HG03558 (cell line): ENCODE data around the gene LIMS2.

Experiments
- ATAC-seq: cut with Tn5 transposase; IDR thresholded peaks from one replicate; pipeline ENCODE4 v1.9.1; 2021; ENCODE audit warnings: moderate number of reproducible peaks; ENCODE audit not compliant: unreplicated experiment; ENCODE audit errors: extremely low read depth

Gene LIMS2

DNA sequence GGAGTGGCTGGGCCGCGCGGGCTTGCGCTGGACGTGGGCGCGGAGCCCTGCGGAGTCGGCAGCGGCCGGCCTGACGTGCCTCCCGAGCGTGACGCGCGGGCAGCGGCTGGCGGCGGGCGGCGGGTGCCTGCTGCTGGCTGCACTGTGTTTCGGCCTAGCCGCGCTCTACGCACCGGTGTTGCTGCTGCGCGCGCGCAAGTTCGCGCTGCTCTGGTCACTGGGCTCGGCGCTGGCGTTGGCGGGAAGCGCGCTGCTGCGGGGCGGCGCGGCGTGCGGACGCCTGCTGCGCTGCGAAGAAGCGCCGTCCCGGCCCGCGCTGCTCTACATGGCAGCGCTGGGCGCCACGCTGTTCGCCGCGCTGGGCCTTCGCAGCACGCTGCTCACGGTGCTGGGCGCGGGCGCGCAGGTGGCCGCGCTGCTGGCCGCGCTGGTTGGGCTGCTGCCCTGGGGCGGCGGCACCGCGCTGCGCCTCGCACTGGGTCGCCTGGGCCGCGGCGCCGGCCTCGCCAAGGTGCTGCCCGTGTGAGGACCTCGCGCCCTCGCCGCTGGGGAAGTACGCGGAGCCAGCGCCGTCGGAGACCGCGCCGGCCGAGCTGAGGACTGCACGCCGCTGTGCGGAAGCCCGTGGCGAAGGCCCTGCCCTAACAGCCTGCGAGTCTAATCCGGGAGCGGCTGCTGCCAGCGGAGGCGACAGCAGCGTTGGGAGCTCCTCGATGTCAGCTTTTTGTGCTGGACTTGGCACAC is 26.5 kb upstream of the LIMS2 start:
- peak; percentile 31 for ATAC-seq

DNA sequence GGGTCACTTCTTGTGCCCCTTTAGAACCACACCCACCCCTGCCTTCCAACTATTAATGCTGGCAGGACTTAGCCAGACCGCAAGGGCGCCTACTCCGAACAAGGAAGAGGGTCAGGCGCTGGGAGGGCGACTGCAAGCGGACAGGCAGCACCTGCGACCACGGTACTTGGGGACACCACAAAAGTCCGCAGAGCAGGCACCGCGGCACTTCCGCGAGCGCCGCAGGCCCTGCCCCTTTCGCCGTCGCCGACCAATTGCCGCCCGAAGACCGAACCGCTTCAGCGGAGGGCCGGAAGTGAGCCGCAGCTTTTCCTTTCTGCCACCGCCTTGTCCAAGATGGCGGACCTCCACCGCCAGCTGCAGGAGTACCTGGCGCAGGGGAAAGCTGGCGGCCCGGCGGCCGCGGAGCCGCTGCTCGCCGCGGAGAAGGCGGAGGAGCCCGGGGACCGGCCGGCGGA is 25.9 kb upstream of the LIMS2 start, which contains the start of gene SFT2D3:
Gene SFT2D3 (plus strand): TSS at position 305 of the 458 bp plus-strand sequence. CDS start 32 bp downstream, at position 337.
- ATAC-seq, result peak; percentile 34

- peak; percentile 40 for ATAC-seq
Measured at GRCh38 chr2:127700527-127701192, 25.3 kb upstream of the LIMS2 start.

DNA sequence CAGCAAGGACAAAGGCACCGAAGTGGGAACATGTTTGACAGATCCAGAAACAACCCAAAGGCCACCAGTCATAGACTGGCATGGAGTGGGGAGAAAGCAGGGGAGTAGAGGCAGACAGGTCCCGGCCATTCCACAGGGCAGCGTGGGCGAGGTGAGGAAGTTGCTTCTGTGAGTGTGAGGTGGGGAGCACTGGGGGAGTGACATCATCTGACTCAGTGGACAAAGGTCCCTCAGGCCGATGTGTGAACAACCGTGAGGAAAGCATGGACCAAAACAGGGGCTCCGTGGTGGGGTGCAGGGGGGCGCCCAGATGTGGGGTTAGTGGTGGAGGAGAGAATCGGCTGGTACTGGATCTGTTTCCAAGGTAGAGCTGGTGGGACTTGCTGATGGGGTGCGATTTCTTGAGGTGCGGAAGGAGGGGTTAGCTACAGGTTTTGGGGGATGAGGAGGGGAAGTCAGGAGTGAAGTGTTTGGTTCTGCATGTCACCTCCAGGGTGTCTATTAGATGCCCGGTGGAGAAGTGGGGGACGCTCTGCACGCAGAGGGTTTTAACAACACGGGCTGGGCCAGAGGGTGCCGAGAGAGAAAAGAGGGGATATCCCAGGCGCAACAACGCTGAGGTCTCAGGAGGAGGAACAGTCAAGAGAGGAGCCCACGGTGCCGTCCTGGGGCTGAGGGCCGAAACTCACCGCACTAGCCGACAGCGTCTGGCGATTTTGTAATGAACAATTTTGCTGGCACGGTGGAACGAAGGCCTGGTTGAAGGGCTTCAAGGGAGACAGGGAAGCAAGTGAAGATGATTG is 23.4 kb upstream of the LIMS2 start:
- ATAC-seq, result no peak

DNA sequence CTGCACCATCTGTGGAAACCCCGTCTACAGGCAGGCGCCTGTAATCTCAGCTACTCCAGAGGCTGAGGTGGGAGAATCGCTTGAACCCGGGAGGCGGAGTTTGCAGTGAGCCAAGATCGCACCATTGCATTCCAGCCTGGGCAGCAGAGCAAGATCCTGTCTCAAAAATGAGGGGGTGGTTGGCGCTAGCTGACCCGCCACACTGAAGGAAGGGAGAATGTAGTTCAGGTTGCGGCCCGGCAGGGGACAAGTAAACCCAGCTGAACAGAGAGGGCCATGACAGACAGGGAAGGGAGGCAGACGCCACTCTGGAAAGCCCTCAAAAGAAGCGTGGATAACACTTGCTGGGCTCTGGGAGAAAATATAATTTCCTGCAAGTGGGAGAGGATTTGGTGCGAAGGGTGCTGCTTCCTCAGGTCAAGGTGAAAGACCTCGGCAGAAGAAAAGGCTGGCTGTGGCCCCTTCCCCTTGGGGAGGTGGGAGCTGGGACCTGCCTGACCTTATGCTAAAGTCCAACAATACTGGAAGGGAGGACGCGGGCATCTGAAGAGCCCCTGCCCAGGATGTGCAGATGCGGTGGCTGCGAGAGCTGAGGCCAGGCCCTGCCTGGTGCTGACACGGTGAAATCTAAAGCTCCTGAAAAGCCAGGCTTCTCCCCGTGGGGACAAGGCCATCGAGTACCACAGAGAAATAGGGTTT is 22.3 kb upstream of the LIMS2 start:
- no peak for ATAC-seq

DNA sequence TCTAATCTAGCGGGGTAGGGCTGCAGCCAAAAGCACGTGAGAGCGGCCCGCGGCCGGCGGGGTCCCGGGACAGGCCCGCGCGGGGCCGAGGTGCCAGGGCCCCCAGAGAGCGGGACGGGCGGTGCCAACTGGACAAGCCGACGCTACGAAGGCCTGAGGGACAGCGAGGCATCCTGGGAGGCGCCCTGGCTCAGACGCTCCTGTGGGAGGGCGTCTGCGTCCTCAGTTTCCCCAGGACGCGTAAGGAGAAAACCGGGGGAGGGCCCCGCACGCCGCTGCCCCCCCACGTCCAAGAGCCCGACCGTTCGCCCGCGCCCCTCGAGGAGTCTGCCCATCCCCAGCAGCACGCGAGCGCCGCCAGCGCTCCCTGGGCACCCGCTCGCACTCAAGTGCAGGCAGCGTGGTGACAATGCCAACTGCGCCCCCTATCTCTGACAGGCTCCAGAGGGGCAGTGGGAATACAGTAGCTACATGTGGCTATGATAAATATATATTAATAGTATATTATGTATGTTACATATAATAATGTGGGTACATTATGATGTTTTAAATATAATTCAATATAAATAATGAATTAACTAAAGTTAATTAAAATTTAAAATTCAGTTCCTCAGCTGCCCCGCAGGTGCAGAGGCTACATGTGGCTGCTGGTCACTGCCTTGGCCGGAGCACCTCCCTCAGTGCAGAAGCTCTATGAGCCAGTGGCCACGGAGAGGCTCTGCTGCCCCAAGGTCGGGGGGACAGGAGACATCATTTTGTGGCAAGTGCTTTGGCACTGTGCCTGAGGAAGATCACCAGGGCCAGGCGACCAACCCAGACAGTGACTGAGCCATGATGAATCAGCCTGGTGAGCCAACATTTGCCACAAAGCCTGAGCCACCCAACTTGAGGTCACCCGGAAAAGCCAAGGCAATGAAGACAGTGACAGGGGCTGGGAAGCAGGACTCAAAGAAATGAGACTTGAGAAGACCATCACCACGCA is 20.5 kb upstream of the LIMS2 start:
- no peak for ATAC-seq

GRCh38 chr2:127694986-127695385 is 19.7 kb upstream of the LIMS2 start:
- no peak for ATAC-seq

- no peak for ATAC-seq
Measured at GRCh38 chr2:127690696-127691095, 15.4 kb upstream of the LIMS2 start.

DNA sequence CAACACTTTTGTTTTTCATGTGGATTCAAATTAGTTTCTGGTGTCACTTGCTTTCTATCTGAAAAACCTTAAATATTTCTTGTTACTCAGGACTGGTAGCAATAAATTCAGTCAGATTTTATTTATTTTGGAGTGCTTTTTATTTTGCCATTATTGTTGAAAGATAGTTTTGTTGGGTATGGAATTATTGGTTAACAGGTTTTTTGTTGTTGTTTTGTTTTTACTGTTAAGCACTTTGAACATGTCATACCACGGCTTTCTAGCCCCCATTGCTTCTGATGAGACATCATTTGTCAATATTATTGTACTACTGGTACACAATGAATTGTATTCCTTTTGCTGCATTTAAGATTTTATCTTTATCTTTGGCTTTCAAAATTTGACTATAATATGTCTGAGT is 13.1 kb upstream of the LIMS2 start:
- no peak for ATAC-seq

- ATAC-seq, result no peak
Measured at GRCh38 chr2:127685410-127686080, 10.2 kb upstream of the LIMS2 start.

DNA sequence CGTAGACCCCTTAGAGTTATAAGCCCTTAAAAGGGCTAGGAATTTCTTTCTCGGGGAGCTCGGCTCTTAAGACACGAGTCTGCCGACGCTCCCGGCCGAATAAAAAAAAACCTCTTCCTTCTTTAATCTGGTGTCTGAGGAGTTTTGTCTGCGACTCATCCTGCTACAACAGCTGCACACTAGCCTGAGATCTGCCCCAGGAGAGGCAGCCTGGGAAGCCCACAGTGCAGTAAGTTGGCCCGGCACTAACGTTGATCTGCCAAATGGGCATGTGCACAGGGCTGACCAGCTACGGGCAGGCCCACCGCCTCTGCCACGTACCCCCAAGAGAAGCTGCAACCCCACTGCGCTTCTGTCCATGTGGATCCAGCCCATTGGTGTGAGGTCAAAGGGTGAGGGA is 8.4 kb upstream of the LIMS2 start:
- ATAC-seq, result no peak

GRCh38 chr2:127683056-127683455 is 7.7 kb upstream of the LIMS2 start:
- no peak for ATAC-seq

DNA sequence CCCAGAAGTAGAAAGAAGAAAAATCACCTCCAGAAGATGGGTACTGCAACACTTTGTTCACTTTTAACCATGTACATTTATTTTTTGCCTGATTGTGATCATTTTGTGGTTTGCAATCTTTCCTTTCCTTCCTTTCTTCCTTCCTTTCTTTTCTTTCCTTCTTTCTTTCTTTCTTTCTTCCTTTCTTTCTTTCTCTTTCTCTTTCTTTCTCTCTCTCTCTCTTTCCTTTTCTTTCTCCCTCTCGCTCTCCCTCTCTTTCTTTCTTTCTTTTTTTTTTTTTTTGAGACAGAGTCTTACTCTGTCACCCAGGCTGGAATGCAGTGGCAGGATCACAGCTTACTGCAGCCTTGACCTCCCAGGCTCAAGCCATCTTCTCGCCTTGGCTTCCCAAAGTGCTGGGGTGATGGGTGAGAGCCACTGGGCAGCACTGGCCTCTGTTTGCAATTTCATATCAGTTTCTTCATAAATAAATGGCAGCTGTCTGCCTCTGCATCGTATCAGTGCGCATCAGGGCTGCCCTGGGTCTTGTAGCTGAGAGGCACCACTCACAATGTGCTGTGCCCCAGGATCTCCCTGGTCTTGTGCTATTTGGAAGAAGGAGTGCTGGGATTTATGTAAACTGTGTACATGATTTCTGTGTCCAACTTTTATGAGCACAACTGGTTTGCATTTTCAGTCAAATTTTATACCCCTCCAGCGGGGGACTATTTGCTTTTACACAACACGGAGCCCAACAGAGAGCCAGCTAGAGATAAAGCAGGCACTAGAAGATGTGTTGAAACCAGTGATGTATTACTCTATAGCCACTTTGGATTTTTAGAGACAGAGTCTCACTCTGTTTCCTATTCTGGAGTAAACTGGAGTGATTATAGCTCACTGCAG is 6.9 kb upstream of the LIMS2 start:
- ATAC-seq, result no peak

GRCh38 chr2:127681288-127681804 is 6.0 kb upstream of the LIMS2 start:
- ATAC-seq, result no peak

GRCh38 chr2:127680706-127681287 is 5.5 kb upstream of the LIMS2 start:
- ATAC-seq, result no peak

DNA sequence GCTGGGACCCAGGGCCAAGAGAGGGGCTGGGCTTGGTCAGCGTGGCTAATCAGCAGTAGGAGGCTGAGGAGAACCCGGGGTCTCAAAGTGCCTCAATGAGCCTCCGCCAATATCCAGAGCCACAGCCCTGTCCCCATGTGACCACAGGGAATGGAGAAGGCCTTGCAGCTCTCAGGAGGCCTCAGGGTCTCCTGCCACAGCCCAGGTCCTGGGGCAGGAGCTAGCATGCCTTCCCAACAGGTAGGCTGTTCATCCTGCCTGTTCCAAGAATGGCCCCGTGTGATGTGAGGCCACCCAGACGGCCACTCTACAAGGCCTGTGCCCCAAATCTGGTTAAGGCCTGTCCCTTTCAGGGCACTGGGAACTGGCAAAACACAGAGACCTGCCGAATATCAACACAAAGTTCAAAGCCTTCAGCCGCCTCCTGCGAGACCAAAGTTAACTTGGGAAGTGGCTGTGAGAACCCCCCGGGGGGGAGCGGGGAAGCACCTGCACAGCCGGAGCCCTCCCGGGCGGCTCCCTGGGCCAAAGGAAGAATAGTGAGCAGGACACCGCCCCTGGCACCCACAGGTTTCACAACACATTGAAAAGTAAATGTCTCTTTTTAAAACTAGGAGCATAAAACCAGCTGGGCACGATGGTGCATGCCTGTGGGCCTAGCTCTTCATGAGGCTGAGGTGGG is 4.5 kb upstream of the LIMS2 start:
- ATAC-seq, result no peak

DNA sequence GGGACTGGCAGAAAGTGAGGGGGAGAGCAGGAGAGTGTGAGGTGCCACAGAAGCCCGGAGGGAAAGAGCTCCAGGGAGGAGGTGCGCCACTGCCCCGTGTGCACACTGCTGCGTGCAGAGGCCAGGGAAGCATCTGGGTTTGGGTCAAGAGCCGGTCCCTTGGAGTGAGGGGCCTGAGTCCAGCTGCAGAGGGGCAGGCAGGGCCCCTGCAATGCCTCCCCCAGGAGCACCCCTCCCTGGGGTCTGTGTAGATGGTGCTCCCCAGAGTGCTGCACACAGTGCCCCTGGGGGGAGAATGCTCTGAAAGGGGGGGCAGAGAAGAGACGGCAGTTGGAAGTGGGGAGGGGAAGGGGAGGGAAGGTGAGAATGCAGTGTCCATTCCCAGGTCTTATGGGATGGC is 3.7 kb upstream of the LIMS2 start:
- no peak for ATAC-seq
